Measurements from ENCODE around the gene APBB2.
"Not testable (repeated sequence)": the region's sequence is repeated elsewhere in the genome, so short reads cannot be mapped to it uniquely, and the experiment has no call there.

APBB2 gene

GRCh38 chr4:40931238-40931637, 283.1 kb downstream of the APBB2 start:
- no peak for DNase-seq

- DNase-seq, result no peak
Observed at GRCh38 chr4:40927074-40927473, 287.3 kb downstream of the APBB2 start.

GRCh38 chr4:40924793-40925117, 289.6 kb downstream of the APBB2 start:
- no peak for DNase-seq

GRCh38 chr4:40924096-40924792, 290.1 kb downstream of the APBB2 start:
- peak; percentile 92 to 93 for DNase-seq

GRCh38 chr4:40923316-40924095, 290.8 kb downstream of the APBB2 start:
- DNase-seq, result no peak

- DNase-seq, result not testable (repeated sequence)
Observed at GRCh38 chr4:40919976-40920375, 294.4 kb downstream of the APBB2 start.

- no peak for DNase-seq
Observed at GRCh38 chr4:40918330-40918729, 296.0 kb downstream of the APBB2 start.

GRCh38 chr4:40916880-40917279, 297.5 kb downstream of the APBB2 start:
- peak; percentile 71 to 78 for DNase-seq

- no peak for DNase-seq
Observed at GRCh38 chr4:40916218-40916555, 298.2 kb downstream of the APBB2 start.

- peak; percentile 41 to 54 for DNase-seq
Observed at GRCh38 chr4:40915318-40916217, 298.8 kb downstream of the APBB2 start.

- no peak for DNase-seq
Observed at GRCh38 chr4:40912460-40913184, 301.7 kb downstream of the APBB2 start.

- DNase-seq, result no peak
Observed at GRCh38 chr4:40910706-40911105, 303.6 kb downstream of the APBB2 start.

- peak; percentile 37 to 64 for DNase-seq
Observed at GRCh38 chr4:40909363-40909876, 304.9 kb downstream of the APBB2 start.

GRCh38 chr4:40908702-40909362, 305.5 kb downstream of the APBB2 start:
- DNase-seq, result peak; percentile 76 to 84

GRCh38 chr4:40908297-40908696, 306.0 kb downstream of the APBB2 start:
- no peak for DNase-seq

GRCh38 chr4:40905414-40905813, 308.9 kb downstream of the APBB2 start:
- no peak for DNase-seq

- not testable (repeated sequence) for DNase-seq
Observed at GRCh38 chr4:40900531-40900930, 313.8 kb downstream of the APBB2 start.

- peak; percentile 74 to 79 for DNase-seq
Observed at GRCh38 chr4:40897557-40898203, 316.7 kb downstream of the APBB2 start.

- no peak for DNase-seq
Observed at GRCh38 chr4:40890764-40891163, 323.6 kb downstream of the APBB2 start.

- no peak for DNase-seq
Observed at GRCh38 chr4:40890199-40890598, 324.1 kb downstream of the APBB2 start.

GRCh38 chr4:40888933-40889332, 325.4 kb downstream of the APBB2 start:
- no peak for DNase-seq

- no peak for DNase-seq
Observed at GRCh38 chr4:40887764-40888131, 326.6 kb downstream of the APBB2 start.

Measured in activated CD4-positive, alpha-beta T cell treated with anti-CD3 and anti-CD28 coated beads, Interleukin-2, amount 50 U/mL, for 48 hours (primary cell).